Measurements from ENCODE around the gene SURF1. TPM values are rescaled to one million over a fixed set of nuclear protein-coding genes. Genes with fewer than 3 reads are reported as not detected.
A peak's percentile ranks its signal among the peaks of the same experiment; 100 is the strongest.

The SURF1 gene
- total and polyA plus RNA-seq, 10 of the 15 experiments (the other 5 are each of a cell fraction or from before 2014, with no cell fraction given), result 17.9 to 46.4 (median 29.6) TPM

DNA sequence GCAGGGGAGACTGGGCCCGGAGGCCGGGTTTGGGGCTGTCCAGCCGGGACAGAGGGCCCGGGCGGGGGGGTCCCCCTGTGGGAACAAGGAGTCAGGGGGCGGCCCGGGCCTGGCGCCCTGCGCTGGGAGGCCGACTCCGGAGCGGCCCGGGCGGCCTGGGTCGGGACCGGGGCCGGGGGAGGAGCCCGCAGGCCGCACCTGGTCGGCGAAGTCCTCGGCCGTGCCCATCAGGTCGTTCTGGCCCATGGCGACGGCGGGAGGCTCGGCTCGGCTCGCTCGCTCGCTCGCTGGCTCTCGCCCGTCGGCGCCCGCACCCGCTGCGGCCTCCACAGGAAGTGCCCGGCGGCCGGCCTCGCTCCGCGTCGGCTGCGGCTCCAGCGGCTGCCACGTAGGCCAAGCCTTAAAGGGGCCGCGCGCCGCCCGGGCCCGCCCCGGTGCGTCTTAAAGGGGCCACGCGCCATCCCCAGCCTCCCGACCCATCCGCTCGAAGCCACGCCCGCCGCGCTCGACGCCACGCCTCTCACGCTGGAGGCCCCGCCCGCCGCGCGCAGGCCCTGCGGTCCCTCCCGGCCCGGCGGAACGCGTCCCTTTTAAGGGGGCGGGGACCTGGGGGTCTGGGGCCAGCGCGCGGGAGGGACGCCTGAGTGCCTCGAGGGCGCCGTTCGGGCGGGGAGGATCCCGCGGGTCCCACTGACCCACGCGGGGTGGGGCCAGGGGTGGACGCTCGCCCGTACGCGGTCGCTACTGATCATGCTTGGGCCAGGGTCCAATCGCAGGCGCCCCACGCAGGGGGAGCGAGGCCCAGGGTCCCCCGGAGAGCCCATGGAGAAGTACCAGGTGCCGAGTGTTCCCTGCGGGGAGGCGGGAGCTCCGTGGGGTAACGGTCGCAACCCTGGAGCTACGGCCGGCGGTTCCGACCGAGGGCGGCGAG lies 19.7 kb upstream of the SURF1 start, which contains the start of the genes STKLD1 and SURF4 (continued):
- TF ChIP-seq DPF2 (IDR thresholded peaks at IDR 0.05), result peak; percentile 89
- TF ChIP-seq, protein P1, sequence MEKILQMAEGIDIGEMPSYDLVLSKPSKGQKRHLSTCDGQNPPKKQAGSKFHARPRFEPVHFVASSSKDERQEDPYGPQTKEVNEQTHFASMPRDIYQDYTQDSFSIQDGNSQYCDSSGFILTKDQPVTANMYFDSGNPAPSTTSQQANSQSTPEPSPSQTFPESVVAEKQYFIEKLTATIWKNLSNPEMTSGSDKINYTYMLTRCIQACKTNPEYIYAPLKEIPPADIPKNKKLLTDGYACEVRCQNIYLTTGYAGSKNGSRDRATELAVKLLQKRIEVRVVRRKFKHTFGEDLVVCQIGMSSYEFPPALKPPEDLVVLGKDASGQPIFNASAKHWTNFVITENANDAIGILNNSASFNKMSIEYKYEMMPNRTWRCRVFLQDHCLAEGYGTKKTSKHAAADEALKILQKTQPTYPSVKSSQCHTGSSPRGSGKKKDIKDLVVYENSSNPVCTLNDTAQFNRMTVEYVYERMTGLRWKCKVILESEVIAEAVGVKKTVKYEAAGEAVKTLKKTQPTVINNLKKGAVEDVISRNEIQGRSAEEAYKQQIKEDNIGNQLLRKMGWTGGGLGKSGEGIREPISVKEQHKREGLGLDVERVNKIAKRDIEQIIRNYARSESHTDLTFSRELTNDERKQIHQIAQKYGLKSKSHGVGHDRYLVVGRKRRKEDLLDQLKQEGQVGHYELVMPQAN (conservative IDR thresholded peaks at IDR 0.05), result peak; percentile 96; the same call in 1 of the 2 replicates
- TF ChIP-seq, protein P2, sequence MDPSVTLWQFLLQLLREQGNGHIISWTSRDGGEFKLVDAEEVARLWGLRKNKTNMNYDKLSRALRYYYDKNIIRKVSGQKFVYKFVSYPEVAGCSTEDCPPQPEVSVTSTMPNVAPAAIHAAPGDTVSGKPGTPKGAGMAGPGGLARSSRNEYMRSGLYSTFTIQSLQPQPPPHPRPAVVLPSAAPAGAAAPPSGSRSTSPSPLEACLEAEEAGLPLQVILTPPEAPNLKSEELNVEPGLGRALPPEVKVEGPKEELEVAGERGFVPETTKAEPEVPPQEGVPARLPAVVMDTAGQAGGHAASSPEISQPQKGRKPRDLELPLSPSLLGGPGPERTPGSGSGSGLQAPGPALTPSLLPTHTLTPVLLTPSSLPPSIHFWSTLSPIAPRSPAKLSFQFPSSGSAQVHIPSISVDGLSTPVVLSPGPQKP (IDR thresholded peaks at IDR 0.05; ENCODE audit: low read depth, low read length), result peak; percentile 46; the same call in 1 of the 2 replicates

DNA sequence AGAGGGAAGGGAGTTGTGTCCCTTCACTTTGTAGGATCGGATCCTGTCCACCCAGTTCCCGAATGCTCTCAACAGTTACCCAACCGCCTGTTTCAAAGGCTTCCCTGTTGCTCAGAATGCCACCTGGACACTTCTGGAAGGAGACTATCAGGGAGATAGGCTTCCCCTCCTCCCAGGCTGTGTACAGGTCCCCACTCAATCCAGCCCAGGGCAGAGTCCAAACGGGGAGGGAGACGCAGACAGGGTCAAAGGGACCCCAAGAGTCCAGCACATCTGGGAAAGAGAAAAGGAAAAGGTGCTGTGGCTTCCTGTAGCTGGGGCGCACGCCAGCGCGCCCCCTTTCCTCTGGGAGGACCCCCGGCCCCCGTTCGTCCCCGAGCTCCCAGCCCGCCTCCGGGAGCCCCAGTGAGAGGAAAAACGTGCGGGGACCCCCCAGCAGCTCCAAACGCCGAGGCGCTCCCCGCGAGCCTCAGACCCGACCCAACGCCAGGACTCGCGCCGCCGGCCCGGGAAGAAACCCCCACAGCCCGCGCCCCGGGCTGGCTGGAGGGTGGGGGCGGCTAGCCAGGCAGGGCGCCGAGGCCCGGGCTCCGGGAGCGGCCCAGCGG lies 18.9 kb upstream of the SURF1 start:
- Histone ChIP-seq H3K4me3 (peak overlapping the region; percentile 97), H3K27me3 (replicated peaks in 1 of 2; ENCODE audit: control insufficient read depth in 2 of 2, insufficient read depth in 2 of 2, low read length in 1 of 2) (no peaks in the 10 kb centered on the region), H3K27ac (ENCODE audit: control insufficient read depth, insufficient read depth) (peak overlapping the region; percentile 78), H2AFZ (ENCODE audit: control insufficient read depth, low read depth, low read length) (no peak overlapping the region; the same call in 1 of the 2 replicates), H3K4me1 (ENCODE audit: control insufficient read depth, insufficient read depth, low read length) (peaks cover 22% of the 10 kb centered on the region), H3K79me2 (ENCODE audit: control insufficient read depth, insufficient read depth, low read length) (peaks cover 56% of the 10 kb centered on the region), H4K20me1 (ENCODE audit: control insufficient read depth, insufficient read depth) (peaks cover 13% of the 10 kb centered on the region), H3K4me2 (ENCODE audit: control insufficient read depth, insufficient read depth) (peak overlapping the region; percentile 83), H3K36me3 (ENCODE audit: control insufficient read depth in 2 of 2, insufficient read depth in 2 of 2, low read length in 1 of 2) (peaks cover 4 to 11% of the 10 kb centered on the region in 2 experiments; a peak in 3 of 4 replicates), H3K9me3 (replicated peaks; ENCODE audit: control insufficient read depth, insufficient read depth, low read length) (no peaks in the 10 kb centered on the region; the same call in 2 of the 3 replicates), H3K9ac (ENCODE audit: control insufficient read depth, insufficient read depth, low read length) (peak overlapping the region; percentile 93)
- FAIRE-seq (no peak), DNase-seq (ENCODE audit: low read depth, low spot score) (no peak), ATAC-seq (peak; percentile 22)
- SMC1A ChIA-PET (ENCODE audit: uncharacterized antibody, unreplicated experiment), result interaction anchor here (0.7 to 1.3 kb wide), 4 partner anchors 12 to 46 kb away, joined by 3 to 5 read pairs (median 4); partner anchors contain the start of genes MED22, RPL7A and SURF2
- RAD21 ChIA-PET (ENCODE audit: unreplicated experiment), result interaction anchor here (0.6 kb wide), 1 partner anchor 20 kb away, joined by 3 read pairs; no protein-coding TSS in a partner anchor
- 1% methylated on average over 34 of the region's 39 CpGs for WGBS (ENCODE audit: insufficient coverage, insufficient replicate concordance, low lambda C conversion rate, missing lambda C conversion rate)
- in situ Hi-C loops (cut with MboI) (no loop called here), intact Hi-C loops (cut with micrococcal nuclease; ENCODE audit: unreplicated experiment) (loop anchor here (5.0 kb wide), 1 partner anchor 42 kb away; the partner anchor contains the start of gene REXO4)
- CTCF ChIA-PET, result interaction anchor here (0.6 to 1.6 kb wide), 4 partner anchors 9 to 940 kb away, joined by 3 to 5 read pairs (median 4); no protein-coding TSS in a partner anchor
- POLR2A ChIA-PET, result interaction anchor here (0.6 to 1.7 kb wide), 4 partner anchors 14 to 486 kb away, joined by 3 to 9 read pairs (median 4); partner anchors contain the start of genes MED22 and RPL7A
- BruUV-seq (replicated peaks), result no TSS peak
- TF ChIP-seq MEF2B (IDR thresholded peaks at IDR 0.05; ENCODE audit: partially characterized antibody, poor library complexity, severe bottlenecking) (peak; percentile 17), NR2C1 (IDR thresholded peaks at IDR 0.05) (no peak), IKZF2 (IDR thresholded peaks at IDR 0.05) (0 out of 4 replicates have a peak, but pooled peaks of 1 of the 2 experiments have one; percentile 23), LARP7 (IDR thresholded peaks at IDR 0.05) (no peak), ZNF622 (IDR thresholded peaks at IDR 0.05) (no peak), POLR2AphosphoS2 (IDR thresholded peaks at IDR 0.05; ENCODE audit: low read depth, low read length) (no peak)
- TF ChIP-seq, protein P3, sequence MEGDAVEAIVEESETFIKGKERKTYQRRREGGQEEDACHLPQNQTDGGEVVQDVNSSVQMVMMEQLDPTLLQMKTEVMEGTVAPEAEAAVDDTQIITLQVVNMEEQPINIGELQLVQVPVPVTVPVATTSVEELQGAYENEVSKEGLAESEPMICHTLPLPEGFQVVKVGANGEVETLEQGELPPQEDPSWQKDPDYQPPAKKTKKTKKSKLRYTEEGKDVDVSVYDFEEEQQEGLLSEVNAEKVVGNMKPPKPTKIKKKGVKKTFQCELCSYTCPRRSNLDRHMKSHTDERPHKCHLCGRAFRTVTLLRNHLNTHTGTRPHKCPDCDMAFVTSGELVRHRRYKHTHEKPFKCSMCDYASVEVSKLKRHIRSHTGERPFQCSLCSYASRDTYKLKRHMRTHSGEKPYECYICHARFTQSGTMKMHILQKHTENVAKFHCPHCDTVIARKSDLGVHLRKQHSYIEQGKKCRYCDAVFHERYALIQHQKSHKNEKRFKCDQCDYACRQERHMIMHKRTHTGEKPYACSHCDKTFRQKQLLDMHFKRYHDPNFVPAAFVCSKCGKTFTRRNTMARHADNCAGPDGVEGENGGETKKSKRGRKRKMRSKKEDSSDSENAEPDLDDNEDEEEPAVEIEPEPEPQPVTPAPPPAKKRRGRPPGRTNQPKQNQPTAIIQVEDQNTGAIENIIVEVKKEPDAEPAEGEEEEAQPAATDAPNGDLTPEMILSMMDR (IDR thresholded peaks at IDR 0.05 in 2 of 3, conservative IDR thresholded peaks at IDR 0.05 in 1 of 3; ENCODE audit: control insufficient read depth in 2 of 3, extremely low read depth in 1 of 3, insufficient read depth in 1 of 3, low read depth in 3 of 3, low read length in 3 of 3), result peak in 2 of 3 experiments; percentile 9 to 38; a peak in 2 of 6 replicates
- TF ChIP-seq, protein P4, sequence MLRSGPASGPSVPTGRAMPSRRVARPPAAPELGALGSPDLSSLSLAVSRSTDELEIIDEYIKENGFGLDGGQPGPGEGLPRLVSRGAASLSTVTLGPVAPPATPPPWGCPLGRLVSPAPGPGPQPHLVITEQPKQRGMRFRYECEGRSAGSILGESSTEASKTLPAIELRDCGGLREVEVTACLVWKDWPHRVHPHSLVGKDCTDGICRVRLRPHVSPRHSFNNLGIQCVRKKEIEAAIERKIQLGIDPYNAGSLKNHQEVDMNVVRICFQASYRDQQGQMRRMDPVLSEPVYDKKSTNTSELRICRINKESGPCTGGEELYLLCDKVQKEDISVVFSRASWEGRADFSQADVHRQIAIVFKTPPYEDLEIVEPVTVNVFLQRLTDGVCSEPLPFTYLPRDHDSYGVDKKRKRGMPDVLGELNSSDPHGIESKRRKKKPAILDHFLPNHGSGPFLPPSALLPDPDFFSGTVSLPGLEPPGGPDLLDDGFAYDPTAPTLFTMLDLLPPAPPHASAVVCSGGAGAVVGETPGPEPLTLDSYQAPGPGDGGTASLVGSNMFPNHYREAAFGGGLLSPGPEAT (IDR thresholded peaks at IDR 0.05; ENCODE audit: low read depth), result 0 out of 2 replicates have a peak, but pooled peaks have one; percentile 16
